A549 (cell line): ENCODE measurements around the gene CSF2.

Experiments used
- CEBPB ChIP-seq, 2 experiments: fragments of >200 bp in 1 of 2; sonication (Bioruptor Twin) in 1 of 2; formaldehyde crosslinking in 1 of 2; IDR thresholded peaks; 2 replicates each; pipeline ENCODE4 v1.6.1; 2012 to 2016
- CHD2 ChIP-seq: fragments of 150-350 bp; IDR thresholded peaks from 2 replicates; pipeline ENCODE4 v1.6.1; 2014; ENCODE audit warnings: low read length; ENCODE audit not compliant: partially characterized antibody
- CTCF ChIP-seq: fragments of >200 bp; sonication (Bioruptor Twin); formaldehyde crosslinking; IDR thresholded peaks from 3 replicates; pipeline ENCODE4 v1.5.1; 2016
- EP300 ChIP-seq, 2 experiments: fragments of >200 bp; sonication (Bioruptor Twin); formaldehyde crosslinking; IDR thresholded peaks; 2 replicates in 1 of 2; 3 replicates in 1 of 2; pipeline ENCODE4 v1.6.1; 2016 to 2017
- JUNB ChIP-seq: fragments of >200 bp; sonication (Bioruptor Twin); formaldehyde crosslinking; IDR thresholded peaks from 2 replicates; pipeline ENCODE4 v1.6.1; 2016
- MAX ChIP-seq: IDR thresholded peaks from 2 replicates; pipeline ENCODE4 v1.6.1; 2012
- NPAS2 ChIP-seq: fragments of 250-450 bp; sonication (Bioruptor Pico); IDR thresholded peaks from 2 replicates; pipeline ENCODE4 v1.8.0; 2022; ENCODE audit warnings: mild to moderate bottlenecking, moderate library complexity, borderline replicate concordance
- POLR2A ChIP-seq: IDR thresholded peaks from 2 replicates; pipeline ENCODE4 v1.6.1; 2012; ENCODE audit warnings: mild to moderate bottlenecking, low read length
- RFX5 ChIP-seq: fragments of 450-650 bp; IDR thresholded peaks from 2 replicates; pipeline ENCODE4 v1.7.1; 2014; ENCODE audit warnings: antibody characterized with exemption, mild to moderate bottlenecking, moderate library complexity
- RNF2 ChIP-seq: fragments of 200-600 bp; sonication (generic); IDR thresholded peaks from 2 replicates; pipeline ENCODE4 v1.6.1; 2016; ENCODE audit warnings: low read depth, mild to moderate bottlenecking, antibody characterized with exemption, moderate library complexity, borderline replicate concordance
- SREBF2 ChIP-seq: fragments of 450-650 bp; IDR thresholded peaks from 2 replicates; pipeline ENCODE4 v1.6.1; 2014; ENCODE audit warnings: mild to moderate bottlenecking, moderate library complexity
- TP53 ChIP-seq: fragments of 250-450 bp; sonication (Bioruptor Pico); IDR thresholded peaks from 2 replicates; pipeline ENCODE4 v1.5.0; 2021; ENCODE audit warnings: mild to moderate bottlenecking, moderate library complexity
- USF2 ChIP-seq: fragments of 450-650 bp; IDR thresholded peaks from 2 replicates; pipeline ENCODE4 v1.6.1; 2014; ENCODE audit warnings: antibody characterized with exemption

GRCh38 chr5:132105688-132106087 is 32.1 kb downstream of the CSF2 start:
- TF ChIP-seq CTCF = no peak
- TF ChIP-seq CHD2 = no peak
- TF ChIP-seq JUNB = no peak
- no peak for TF ChIP-seq RNF2
- no peak for TF ChIP-seq MAX
- TF ChIP-seq POLR2A = no peak
- TF ChIP-seq CEBPB (IDR thresholded peaks at IDR 0.05) = no peak
- no peak for TF ChIP-seq TP53
- no peak for TF ChIP-seq RFX5
- no peak for TF ChIP-seq USF2
- no peak for TF ChIP-seq EP300 (IDR thresholded peaks at IDR 0.05)
- no peak for TF ChIP-seq NPAS2 (CRISPR knock-in tag)
- TF ChIP-seq SREBF2 = no peak
